Fibroblast of pulmonary artery (primary cell): ENCODE data around the gene PTGS1.

Experiments
- DNase-seq: peaks from one replicate; pipeline ENCODE4 v3.0.0-alpha.2; 2010; ENCODE audit warnings: low read depth
- H3K4me3 ChIP-seq: replicated peaks from 2 replicates; pipeline ENCODE4 v1.5.1; 2011; ENCODE audit warnings: low read depth, mild to moderate bottlenecking, control low read depth, low read length, moderate library complexity
- TF ChIP-seq, protein P1 (sequence below): IDR thresholded peaks from 2 replicates; pipeline ENCODE4 v1.5.1; 2011; ENCODE audit warnings: mild to moderate bottlenecking, control low read depth, low read length, inconsistent platforms; ENCODE audit errors: missing control alignments

PTGS1 gene

GRCh38 chr9:122366074-122366660, 4.7 kb upstream of the PTGS1 start:
- TF ChIP-seq, protein P1, sequence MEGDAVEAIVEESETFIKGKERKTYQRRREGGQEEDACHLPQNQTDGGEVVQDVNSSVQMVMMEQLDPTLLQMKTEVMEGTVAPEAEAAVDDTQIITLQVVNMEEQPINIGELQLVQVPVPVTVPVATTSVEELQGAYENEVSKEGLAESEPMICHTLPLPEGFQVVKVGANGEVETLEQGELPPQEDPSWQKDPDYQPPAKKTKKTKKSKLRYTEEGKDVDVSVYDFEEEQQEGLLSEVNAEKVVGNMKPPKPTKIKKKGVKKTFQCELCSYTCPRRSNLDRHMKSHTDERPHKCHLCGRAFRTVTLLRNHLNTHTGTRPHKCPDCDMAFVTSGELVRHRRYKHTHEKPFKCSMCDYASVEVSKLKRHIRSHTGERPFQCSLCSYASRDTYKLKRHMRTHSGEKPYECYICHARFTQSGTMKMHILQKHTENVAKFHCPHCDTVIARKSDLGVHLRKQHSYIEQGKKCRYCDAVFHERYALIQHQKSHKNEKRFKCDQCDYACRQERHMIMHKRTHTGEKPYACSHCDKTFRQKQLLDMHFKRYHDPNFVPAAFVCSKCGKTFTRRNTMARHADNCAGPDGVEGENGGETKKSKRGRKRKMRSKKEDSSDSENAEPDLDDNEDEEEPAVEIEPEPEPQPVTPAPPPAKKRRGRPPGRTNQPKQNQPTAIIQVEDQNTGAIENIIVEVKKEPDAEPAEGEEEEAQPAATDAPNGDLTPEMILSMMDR = no peak
- H3K4me3 ChIP-seq = no peak overlapping the region
- peak; percentile 72 for DNase-seq

DNA sequence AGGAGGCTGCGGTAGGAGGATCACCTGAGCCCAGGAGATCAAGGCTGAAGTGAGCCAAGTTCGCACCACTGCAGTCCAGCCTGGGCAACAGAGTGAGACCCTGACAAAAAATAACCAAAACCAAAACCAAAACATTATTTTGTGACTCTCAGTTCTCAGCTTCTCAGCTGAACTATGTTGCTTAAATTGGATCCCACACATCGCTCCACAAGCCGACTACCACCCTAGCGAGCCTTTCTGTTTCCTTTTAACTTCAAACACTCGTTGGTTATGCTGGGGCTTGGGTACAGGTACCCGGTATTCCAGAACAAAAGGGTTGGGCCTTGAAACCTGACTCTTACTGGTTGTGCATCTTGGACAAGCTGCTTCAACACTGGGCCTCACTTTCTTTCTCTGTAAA, 3.8 kb upstream of the PTGS1 start:
- H3K4me3 ChIP-seq = no peak overlapping the region
- DNase-seq = no peak
- TF ChIP-seq, protein P1 = no peak

DNA sequence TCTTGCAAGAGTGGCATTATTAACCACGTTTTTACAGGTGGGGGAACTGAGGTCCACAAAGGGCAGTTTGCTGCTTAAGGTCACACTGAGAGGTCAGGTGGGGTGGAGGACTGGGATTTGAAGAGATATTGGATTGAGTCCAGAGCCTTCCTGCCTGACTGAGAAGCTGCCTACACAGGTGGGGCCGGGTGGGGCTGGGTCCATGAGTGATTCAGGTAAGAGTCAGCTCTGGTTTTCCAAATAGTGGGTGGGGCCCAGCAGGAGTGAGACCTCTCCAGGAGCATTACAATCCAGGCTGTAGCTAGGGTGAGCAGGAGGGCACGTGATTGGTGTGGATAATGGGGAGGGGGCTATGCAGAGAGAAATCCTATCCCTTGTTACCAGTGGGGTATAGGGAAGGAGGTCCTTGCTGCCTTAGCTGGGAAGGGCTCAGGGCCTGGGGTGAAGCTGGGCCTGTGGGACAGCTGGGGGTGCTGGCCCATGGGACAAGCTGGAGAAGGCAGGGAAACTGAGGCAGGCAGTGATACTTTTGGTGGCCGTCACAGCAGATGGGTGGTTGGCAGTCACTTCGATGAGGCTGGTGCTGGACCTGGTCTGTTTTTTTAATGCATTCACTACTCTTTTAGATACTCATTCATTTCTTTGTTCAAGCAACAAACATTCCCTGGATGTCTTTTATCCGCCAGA, 2.9 kb upstream of the PTGS1 start:
- TF ChIP-seq, protein P1 = no peak
- no peak for DNase-seq
- H3K4me3 ChIP-seq = no peak overlapping the region

DNA sequence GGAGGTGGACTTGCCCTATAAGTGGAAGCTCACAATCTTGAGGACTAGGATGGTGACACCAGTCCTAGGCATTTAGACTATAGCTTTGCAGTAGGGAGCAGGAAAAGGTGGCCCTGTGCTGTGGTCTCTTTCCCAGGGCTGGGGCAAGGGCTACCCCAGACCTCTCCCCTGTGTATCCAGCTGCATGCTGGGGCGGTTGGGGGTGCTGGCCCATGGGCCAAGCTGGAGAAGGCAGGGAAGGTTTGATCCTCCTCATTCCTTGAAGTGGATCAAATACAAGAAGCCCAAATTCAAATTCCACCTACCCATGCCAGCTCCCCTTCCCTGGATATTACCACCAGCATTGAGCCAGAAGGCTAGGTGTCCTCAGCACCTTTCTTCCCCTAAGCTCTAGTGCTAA, 2.2 kb upstream of the PTGS1 start:
- TF ChIP-seq, protein P1 = no peak
- no peak for DNase-seq
- no peak overlapping the region for H3K4me3 ChIP-seq

DNA sequence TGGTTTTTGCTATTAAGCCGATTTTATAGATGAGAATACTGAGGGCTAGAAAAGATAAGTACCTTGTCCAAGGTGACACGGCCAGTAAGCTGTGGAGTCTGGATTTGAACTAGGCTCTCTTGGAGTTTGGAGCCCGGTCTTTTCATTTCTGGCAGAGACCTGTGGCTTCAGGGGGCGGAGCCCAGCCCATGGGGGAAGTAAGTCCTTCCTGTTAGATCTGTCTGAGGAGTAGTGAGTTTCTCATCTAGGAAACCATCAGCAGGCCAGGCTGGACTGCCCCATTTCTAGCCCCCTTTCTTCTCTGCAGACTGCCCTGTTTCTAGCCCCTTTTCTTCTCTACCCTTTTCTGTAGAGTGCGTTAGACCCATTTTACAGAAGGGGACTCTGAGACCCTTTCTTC, 521 bp upstream of the PTGS1 start:
- peak overlapping the region; percentile 70 for H3K4me3 ChIP-seq
- TF ChIP-seq, protein P1 = no peak
- DNase-seq = no peak

DNA sequence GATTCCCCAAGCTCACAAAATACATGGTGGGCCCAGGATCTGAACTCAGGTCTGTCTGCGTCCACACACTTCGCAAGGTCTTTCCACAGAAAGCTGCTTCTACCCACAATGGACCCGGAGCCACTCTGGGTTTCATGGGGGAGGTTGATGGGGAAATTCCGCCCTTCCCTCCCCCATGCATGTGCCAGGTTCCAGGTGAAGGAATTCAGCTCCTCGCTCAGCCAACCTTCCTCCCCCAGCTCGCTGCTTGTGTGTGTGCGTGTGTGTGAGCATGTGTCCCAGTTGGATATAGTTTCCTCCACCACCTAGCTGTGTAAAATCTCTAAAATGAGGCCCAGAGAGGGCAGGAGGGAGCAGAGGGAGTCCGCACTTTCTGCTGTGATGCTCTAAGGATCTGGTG, 1.0 kb downstream of the PTGS1 start:
- no peak for DNase-seq
- H3K4me3 ChIP-seq = peak overlapping the region; percentile 70
- TF ChIP-seq, protein P1 = no peak
